Upper lobe of left lung (tissue), 4 donors: ENCODE results near the gene NLGN2.

Experiments used
- CTCF ChIP-seq, 6 experiments: fragments of 450-650 bp in 4 of 6; fragments of 200-600 bp in 2 of 6; sonication (generic) in 2 of 6; IDR thresholded peaks; one replicate each; pipeline ENCODE4 v1.5.1; 2016 to 2019; ENCODE audit warnings: antibody characterized with exemption in 6 of 6
- POLR2A ChIP-seq, 4 donors: fragments of 450-650 bp; IDR thresholded peaks; one replicate each; pipeline ENCODE4 v1.5.1; 2016 to 2017; ENCODE audit warnings: antibody characterized with exemption in 4 of 4, mild to moderate bottlenecking in 2 of 4

DNA sequence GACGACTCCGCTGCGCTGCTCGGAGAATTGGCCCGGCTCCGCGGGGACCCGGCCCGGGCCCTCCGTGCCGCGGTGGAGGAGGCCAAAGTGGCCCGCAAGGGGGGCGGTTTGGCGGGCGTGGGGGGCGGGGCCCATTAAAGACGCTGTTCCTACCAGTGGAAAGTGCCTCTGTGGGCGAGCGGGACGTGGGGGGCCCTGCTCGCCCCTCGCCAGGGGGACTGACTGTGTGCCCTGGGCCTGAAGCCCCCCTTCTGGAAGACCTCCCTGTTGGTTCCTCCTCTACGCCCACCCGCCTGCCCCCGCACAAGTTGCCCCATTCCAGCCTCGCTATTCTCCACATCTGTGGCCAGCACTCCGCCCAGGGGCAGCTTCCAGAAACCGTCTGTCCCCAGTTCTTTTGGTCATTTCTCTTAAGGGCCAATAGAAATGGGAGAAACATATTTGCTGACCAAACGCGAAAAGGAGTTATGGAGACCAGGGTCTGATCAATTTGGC lies 29.8 kb downstream of the NLGN2 start:
- TF ChIP-seq POLR2A (IDR thresholded peaks at IDR 0.05) (no peak), CTCF (IDR thresholded peaks at IDR 0.05) (no peak)
